Measurements from ENCODE around the gene PMIS2. TPM values are rescaled to one million over a fixed set of nuclear protein-coding genes. Genes with fewer than 3 reads are reported as not detected.
"Not testable (repeated sequence)": the region's sequence is repeated elsewhere in the genome, so short reads cannot be mapped to it uniquely, and the experiment has no call there.

PMIS2 gene
- total and polyA plus RNA-seq, 7 donors = not detected

DNA sequence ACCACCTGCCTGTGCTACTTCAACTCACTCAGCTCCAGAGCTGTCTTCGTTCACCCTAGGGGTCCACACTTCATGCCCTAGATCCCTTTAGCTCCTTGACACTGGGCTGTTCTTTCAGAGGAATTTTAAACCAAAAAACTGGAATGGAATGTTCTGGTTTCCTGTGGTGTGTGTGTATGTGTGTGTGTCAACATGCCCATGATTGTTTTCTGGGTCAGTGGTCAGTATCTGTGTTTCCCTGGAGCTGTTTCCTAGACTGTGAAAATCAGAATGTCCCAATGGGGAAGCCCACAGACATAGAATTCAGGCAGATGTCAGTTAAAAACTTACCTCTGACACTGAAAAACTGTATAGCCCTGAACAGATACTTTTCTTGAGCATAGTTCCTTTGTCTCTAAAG is 1.3 kb downstream of the PMIS2 start:
- Histone ChIP-seq H3K27ac (no peak overlapping the region), H3K9me3 (peaks cover 0 to 3% (median 0%) of the 10 kb centered on the region in 4 donors), H3K4me3 (no peak overlapping the region), H3K4me1 (no peaks in the 10 kb centered on the region), H3K36me3 (no peaks in the 10 kb centered on the region), H3K27me3 (peaks cover 0 to 22% (median 0%) of the 10 kb centered on the region in 3 donors)
- intact Hi-C loops (cut with DNase I) = no loop called here
- 13 to 44% methylated on average over 1 of the region's 1 CpG for WGBS, 2 donors
- TF ChIP-seq, protein P1, sequence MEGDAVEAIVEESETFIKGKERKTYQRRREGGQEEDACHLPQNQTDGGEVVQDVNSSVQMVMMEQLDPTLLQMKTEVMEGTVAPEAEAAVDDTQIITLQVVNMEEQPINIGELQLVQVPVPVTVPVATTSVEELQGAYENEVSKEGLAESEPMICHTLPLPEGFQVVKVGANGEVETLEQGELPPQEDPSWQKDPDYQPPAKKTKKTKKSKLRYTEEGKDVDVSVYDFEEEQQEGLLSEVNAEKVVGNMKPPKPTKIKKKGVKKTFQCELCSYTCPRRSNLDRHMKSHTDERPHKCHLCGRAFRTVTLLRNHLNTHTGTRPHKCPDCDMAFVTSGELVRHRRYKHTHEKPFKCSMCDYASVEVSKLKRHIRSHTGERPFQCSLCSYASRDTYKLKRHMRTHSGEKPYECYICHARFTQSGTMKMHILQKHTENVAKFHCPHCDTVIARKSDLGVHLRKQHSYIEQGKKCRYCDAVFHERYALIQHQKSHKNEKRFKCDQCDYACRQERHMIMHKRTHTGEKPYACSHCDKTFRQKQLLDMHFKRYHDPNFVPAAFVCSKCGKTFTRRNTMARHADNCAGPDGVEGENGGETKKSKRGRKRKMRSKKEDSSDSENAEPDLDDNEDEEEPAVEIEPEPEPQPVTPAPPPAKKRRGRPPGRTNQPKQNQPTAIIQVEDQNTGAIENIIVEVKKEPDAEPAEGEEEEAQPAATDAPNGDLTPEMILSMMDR (IDR thresholded peaks at IDR 0.05) = no peak
- TF ChIP-seq POLR2AphosphoS5 (IDR thresholded peaks at IDR 0.05) (no peak), POLR2A (IDR thresholded peaks at IDR 0.05) (no peak), EP300 (IDR thresholded peaks at IDR 0.05) (no peak)
- DNase-seq = no peak

DNA sequence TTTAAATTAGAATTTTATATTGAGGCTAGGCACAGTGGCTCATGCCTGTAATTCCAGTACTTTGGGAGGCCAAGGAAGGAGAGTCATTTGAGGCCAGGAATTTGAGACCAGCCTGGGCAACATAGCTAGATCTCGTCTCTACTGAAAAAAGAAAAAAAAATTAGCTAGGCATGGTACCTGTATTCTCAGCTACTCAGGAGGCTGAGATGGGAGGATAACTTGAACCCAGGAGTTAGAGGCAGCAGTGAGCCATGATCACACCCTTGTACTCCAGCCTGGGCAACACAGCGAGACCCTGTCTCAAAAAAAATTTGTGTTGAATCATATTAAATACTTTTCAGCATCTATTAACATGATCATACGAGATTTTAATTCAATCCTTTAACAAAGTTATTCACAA is 4.9 kb downstream of the PMIS2 start:
- H3K27me3 ChIP-seq = peaks cover 0 to 22% (median 0%) of the 10 kb centered on the region in 3 donors
- no peaks in the 10 kb centered on the region for H3K36me3 ChIP-seq
- H3K4me1 ChIP-seq = no peaks in the 10 kb centered on the region
- intact Hi-C loops (cut with DNase I) = no loop called here
- no peak for DNase-seq
- WGBS, 2 donors = 68 to 88% methylated on average over 3 of the region's 3 CpGs
- TF ChIP-seq, protein P1 (IDR thresholded peaks at IDR 0.05) = no peak
- TF ChIP-seq POLR2AphosphoS5 (IDR thresholded peaks at IDR 0.05) (no peak), POLR2A (IDR thresholded peaks at IDR 0.05) (no peak), EP300 (IDR thresholded peaks at IDR 0.05) (no peak)
- no peak overlapping the region for H3K4me3 ChIP-seq
- H3K9me3 ChIP-seq = peaks cover 0 to under 1% (median 0%) of the 10 kb centered on the region in 4 donors
- no peak overlapping the region for H3K27ac ChIP-seq

DNA sequence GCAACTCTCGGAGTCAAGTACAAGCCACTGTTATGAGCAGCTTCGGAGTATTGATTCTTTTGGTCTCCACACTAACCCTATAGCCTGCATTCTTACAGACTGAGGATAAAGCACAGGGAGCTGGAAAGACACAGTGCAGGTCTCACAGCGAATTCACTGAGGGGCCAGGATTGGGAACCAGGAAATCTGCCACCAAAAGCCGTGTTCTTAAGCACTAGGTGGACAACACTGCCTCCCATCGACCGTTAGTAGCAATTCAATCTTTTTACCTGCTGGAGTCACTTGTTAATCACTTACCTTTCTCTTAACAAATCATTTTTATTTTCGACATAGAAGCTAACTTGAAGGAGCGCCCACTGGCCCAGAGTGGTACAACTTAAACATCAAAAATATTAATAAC is 6.3 kb downstream of the PMIS2 start:
- intact Hi-C loops (cut with DNase I) = no loop called here
- WGBS, 2 donors = 23 to 28% methylated on average over 8 of the region's 8 CpGs
- Histone ChIP-seq H3K27ac (no peak overlapping the region), H3K4me3 (no peak overlapping the region), H3K4me1 (no peaks in the 10 kb centered on the region), H3K27me3 (peaks cover 0 to 19% (median 0%) of the 10 kb centered on the region in 3 donors), H3K9me3 (no peaks in the 10 kb centered on the region), H3K36me3 (no peaks in the 10 kb centered on the region)
- TF ChIP-seq POLR2AphosphoS5 (IDR thresholded peaks at IDR 0.05) = no peak
- TF ChIP-seq, protein P1 (IDR thresholded peaks at IDR 0.05) = peak in 2 of 4 experiments; percentile 7 to 12
- no peak for TF ChIP-seq POLR2A (IDR thresholded peaks at IDR 0.05)
- DNase-seq = no peak

DNA sequence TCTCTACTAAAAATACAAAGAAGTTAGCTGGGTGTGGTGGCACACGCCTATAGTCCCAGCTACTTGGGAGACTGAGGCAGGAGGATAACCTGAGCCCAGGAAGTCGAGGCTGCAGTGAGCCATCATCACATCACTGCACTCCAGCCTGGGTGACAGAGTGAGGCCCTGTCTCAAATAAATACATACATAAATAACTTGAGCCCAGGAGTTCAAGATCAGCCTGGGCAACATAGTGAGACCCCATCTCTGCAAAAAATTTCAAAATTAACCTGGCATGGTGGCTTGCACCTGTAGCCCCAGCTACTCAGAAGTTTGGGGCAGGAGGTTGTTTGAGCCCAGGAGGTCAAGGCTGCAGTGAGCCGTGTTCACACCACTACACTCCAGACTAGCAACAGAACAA is 9.1 kb downstream of the PMIS2 start:
- DNase-seq; H3K4me1 ChIP-seq; H3K4me3 ChIP-seq; intact Hi-C loops (cut with DNase I); H3K36me3 ChIP-seq; H3K27ac ChIP-seq; H3K9me3 ChIP-seq: not testable (repeated sequence)
- 77 to 88% methylated on average over 3 of the region's 3 CpGs for WGBS, 2 donors
- peaks cover 0 to 19% (median 0%) of the 10 kb centered on the region in 3 donors for H3K27me3 ChIP-seq

DNA sequence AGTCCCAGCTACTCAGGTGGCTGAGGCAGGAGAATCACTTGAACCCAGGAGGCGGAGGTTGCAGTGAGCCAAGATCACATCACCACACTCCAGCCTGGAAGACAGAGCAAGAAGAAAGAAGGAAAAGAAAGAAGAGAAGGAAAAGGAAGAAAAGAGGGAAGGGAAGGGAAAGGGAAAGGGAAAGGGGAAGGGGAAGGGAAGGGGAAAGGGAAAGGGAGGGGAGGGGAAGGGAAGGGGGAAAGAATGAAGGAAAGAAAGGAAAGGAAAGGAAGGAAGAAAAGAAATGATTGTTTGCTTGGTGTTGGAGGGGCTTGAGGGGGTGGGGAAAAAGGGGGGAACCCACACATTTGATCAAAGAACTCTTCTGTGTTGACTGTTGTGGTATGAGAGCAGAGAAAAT is 10.0 kb downstream of the PMIS2 start:
- Histone ChIP-seq H3K4me1 (no peaks in the 10 kb centered on the region), H3K27me3 (peaks cover 0 to 19% (median 0%) of the 10 kb centered on the region in 3 donors), H3K36me3 (no peaks in the 10 kb centered on the region), H3K4me3 (no peak overlapping the region), H3K9me3 (no peaks in the 10 kb centered on the region), H3K27ac (no peak overlapping the region)
- TF ChIP-seq EP300 (IDR thresholded peaks at IDR 0.05) (no peak), POLR2A (IDR thresholded peaks at IDR 0.05) (no peak), POLR2AphosphoS5 (IDR thresholded peaks at IDR 0.05) (no peak)
- TF ChIP-seq, protein P1 (IDR thresholded peaks at IDR 0.05) = no peak
- WGBS, 2 donors = 92 to 97% methylated on average over 1 of the region's 1 CpG
- intact Hi-C loops (cut with DNase I) = no loop called here
- DNase-seq = no peak
